DND-41 (cell line): ENCODE measurements around the gene KRTAP5-10.

Experiments used
- EZH2 ChIP-seq: IDR thresholded peaks from 3 replicates; pipeline ENCODE4 v1.6.1; 2012; ENCODE audit warnings: borderline replicate concordance, low read depth, mild to moderate bottlenecking, moderate library complexity, low read length, inconsistent platforms; ENCODE audit not compliant: severe bottlenecking
- TF ChIP-seq, protein P1 (sequence below): IDR thresholded peaks from 2 replicates; pipeline ENCODE4 v1.5.1; 2012; ENCODE audit warnings: borderline replicate concordance, low read length, moderate library complexity, mild to moderate bottlenecking; ENCODE audit not compliant: poor library complexity, severe bottlenecking; ENCODE audit errors: extremely low read depth

DNA sequence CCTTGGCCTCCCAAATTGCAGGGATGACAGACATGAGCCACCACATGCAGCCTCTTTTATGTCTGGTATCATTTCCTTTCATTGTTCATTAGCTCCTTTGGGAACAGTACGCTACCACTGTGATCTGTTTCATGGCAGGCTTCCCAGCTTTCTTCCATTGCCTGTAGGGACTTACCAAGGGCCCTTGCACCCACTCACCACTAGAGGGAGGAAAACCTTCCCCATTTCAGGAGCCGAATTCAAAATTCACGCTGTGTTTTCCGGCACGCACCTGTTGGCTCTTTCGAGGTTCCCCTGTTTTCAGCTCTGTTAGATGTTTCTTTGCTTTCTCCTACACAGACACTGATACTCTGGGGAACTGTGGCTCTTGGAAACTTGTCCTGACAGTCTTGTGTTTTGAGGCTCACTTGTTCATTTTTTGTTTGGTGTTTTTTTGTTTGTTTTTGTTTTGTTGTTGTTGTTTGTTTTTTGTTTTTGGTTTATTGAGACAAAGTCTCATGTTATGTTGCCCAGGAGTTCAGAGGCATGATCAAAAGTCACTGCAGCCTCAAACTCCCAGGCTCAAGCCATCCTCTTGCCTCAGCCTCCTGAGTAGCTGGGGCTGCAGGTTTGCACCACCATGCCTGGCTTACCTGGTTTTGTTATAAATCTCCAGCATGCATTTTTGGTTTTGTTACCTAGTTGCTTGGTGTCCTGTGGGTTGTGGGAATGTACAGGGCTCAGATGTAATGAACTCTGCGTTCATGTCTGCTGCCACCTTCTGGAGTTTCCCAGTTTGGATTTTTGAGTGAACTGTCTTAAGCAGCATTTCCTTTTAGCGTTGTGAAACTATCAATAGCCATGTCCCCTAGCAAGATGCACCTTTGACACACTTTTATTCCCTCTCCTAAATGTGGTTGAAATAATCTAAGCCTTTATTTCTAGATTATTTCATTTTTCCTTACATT lies 15.0 kb downstream of the KRTAP5-10 start:
- TF ChIP-seq, protein P1, sequence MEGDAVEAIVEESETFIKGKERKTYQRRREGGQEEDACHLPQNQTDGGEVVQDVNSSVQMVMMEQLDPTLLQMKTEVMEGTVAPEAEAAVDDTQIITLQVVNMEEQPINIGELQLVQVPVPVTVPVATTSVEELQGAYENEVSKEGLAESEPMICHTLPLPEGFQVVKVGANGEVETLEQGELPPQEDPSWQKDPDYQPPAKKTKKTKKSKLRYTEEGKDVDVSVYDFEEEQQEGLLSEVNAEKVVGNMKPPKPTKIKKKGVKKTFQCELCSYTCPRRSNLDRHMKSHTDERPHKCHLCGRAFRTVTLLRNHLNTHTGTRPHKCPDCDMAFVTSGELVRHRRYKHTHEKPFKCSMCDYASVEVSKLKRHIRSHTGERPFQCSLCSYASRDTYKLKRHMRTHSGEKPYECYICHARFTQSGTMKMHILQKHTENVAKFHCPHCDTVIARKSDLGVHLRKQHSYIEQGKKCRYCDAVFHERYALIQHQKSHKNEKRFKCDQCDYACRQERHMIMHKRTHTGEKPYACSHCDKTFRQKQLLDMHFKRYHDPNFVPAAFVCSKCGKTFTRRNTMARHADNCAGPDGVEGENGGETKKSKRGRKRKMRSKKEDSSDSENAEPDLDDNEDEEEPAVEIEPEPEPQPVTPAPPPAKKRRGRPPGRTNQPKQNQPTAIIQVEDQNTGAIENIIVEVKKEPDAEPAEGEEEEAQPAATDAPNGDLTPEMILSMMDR = peak; percentile 81
- no peak for TF ChIP-seq EZH2
